Breast epithelium (tissue), 3 donors: ENCODE data around the gene DCAF8.

Source experiments
- POLR2A ChIP-seq: fragments of 450-650 bp; IDR thresholded peaks from one replicate; pipeline ENCODE4 v1.6.1; 2016; ENCODE audit warnings: antibody characterized with exemption, mild to moderate bottlenecking, moderate library complexity
- POLR2AphosphoS5 ChIP-seq, 3 donors: sonication (generic); formaldehyde crosslinking; IDR thresholded peaks; one replicate each; pipeline ENCODE4 v1.6.1; 2017; ENCODE audit warnings: antibody characterized with exemption in 3 of 3
- TF ChIP-seq, protein P1 (sequence below), 3 donors: fragments of 450-650 bp; IDR thresholded peaks; one replicate each; pipeline ENCODE4 v1.5.1; 2016 to 2017; ENCODE audit warnings: antibody characterized with exemption in 3 of 3, mild to moderate bottlenecking in 3 of 3, moderate library complexity in 3 of 3

DNA sequence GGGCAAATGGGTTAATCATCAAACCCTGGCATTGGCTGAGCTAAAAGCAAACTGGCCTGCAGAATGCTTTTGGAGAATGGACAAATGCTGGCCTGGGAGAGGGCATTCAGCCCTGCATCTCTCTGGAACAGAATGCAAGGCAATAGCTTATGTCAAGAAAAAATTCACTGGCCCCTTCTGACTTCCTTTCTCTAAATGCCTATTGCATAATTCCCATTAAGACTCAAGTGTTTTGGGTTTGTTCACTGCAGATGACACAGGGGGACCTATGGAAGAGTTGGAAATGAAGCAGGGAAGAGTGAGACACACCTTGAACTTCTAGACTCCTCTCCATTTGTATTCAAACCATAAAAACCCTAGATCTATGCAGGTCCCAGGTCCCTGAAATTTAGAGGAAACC, 41.3 kb downstream of the DCAF8 start:
- TF ChIP-seq, protein P1, sequence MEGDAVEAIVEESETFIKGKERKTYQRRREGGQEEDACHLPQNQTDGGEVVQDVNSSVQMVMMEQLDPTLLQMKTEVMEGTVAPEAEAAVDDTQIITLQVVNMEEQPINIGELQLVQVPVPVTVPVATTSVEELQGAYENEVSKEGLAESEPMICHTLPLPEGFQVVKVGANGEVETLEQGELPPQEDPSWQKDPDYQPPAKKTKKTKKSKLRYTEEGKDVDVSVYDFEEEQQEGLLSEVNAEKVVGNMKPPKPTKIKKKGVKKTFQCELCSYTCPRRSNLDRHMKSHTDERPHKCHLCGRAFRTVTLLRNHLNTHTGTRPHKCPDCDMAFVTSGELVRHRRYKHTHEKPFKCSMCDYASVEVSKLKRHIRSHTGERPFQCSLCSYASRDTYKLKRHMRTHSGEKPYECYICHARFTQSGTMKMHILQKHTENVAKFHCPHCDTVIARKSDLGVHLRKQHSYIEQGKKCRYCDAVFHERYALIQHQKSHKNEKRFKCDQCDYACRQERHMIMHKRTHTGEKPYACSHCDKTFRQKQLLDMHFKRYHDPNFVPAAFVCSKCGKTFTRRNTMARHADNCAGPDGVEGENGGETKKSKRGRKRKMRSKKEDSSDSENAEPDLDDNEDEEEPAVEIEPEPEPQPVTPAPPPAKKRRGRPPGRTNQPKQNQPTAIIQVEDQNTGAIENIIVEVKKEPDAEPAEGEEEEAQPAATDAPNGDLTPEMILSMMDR (IDR thresholded peaks at IDR 0.05): no peak
- no peak for TF ChIP-seq POLR2AphosphoS5 (IDR thresholded peaks at IDR 0.05)
- no peak for TF ChIP-seq POLR2A
